IPS DF 19.7 (cell line): ENCODE data around the gene OLA1.

ENCODE experiments used
- DNase-seq: peaks from one replicate; pipeline ENCODE4 v3.0.0-alpha.2; 2013; ENCODE audit warnings: low read depth, low spot score

Gene OLA1

GRCh38 chr2:174224665-174225288 lies 23.6 kb downstream of the OLA1 start:
- no peak for DNase-seq

DNA sequence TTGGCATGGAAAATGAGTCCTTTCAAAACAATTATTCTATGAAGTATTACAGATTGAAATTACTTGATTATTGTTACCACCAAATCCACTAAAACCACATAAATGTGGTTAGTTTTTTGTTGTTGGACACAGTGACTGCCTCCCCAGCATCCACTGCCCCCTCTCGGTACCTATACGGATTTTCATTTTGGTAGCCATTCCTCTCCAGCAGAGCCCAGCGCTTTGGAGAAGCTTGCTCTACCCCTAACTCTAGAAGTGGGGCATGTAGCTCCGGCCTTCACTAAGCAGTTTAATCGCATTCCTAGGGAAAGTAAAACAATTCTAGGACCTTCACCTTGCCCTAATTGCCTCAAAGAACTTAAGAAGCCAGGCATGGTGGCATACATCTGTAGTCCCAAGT lies 24.2 kb downstream of the OLA1 start:
- DNase-seq: no peak

- no peak for DNase-seq
Observed at GRCh38 chr2:174223388-174223787, 24.9 kb downstream of the OLA1 start.

- DNase-seq: no peak
Observed at GRCh38 chr2:174222154-174222553, 26.2 kb downstream of the OLA1 start.

- no peak for DNase-seq
Observed at GRCh38 chr2:174219321-174219720, 29.0 kb downstream of the OLA1 start.

GRCh38 chr2:174218773-174219172 lies 29.6 kb downstream of the OLA1 start:
- DNase-seq: no peak

DNA sequence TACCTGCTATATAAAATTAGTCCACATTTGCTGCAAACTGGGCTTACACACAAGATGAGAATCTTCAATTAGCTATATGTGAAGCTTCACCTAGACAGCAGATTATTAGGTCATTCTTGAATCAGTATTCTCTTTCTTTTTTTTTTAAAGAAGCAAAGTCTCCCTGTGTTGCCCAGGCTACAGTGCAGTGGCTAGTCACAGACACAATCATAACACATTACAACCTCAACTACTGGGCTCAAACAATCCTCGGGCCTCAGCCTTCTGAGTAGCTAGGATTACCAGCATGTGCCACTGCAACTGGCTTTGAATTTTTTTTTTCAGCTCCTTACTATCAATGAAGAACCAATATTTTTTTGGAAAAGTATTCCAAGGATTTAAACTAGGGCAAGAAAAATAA lies 30.5 kb downstream of the OLA1 start:
- DNase-seq: no peak

- no peak for DNase-seq
Observed at GRCh38 chr2:174211954-174212353, 36.4 kb downstream of the OLA1 start.

DNA sequence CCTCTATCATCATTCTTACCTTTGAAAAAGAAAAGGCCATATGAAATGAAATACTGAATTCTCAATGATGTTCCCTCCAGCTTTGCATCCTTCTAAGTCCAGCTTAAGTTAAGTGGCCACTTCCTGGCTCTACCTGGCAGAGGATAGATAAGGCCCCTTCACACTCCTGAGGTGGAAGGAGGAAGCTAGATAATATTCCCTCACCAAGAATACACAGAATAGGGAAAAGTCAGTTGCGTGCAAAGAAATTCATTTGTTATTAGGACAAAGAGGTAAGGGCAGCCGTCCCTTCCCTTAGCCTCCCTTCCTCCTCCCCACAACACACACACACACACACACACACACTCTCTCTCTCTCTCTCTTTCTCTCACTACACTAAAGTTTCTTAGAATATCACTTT lies 37.5 kb downstream of the OLA1 start:
- no peak for DNase-seq

GRCh38 chr2:174209325-174209724 lies 39.0 kb downstream of the OLA1 start:
- no peak for DNase-seq

DNA sequence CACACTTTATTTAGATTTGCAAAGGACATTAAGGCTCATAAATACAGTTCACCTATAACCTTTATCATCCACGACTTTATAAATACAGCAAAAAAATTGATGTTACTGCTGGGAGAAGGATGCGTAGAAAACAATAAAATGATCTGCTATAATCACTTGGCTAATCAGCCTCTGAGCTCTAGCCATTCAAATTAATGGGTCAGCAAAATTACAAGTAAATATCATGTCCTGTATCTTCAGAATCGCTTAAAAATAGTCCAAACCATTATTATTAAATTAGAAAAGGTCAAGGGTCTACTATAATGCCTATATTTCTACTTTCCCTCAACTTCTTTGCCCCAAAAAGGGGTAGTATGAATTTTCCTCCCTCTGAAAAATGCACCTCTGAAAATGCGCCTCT lies 40.3 kb downstream of the OLA1 start:
- no peak for DNase-seq

DNA sequence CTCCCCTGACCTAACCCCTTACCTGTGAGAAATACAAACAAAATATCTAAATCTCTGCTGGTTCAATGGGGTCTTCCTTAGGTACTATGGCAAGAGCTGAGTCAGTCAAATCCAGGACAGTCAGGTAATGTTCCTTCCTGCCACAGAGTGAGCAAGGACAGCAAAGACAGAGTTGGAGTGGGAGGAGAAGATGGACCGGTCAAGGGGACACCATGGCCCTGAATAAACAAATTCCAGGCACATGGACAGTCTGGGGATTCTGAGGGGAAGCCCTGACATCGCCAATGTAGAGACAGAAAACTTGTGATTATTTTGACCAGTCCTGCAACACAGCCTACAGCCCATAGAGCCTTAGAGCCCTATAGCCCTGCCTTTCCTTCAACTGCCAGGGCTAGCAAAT lies 42.8 kb downstream of the OLA1 start:
- DNase-seq: no peak

DNA sequence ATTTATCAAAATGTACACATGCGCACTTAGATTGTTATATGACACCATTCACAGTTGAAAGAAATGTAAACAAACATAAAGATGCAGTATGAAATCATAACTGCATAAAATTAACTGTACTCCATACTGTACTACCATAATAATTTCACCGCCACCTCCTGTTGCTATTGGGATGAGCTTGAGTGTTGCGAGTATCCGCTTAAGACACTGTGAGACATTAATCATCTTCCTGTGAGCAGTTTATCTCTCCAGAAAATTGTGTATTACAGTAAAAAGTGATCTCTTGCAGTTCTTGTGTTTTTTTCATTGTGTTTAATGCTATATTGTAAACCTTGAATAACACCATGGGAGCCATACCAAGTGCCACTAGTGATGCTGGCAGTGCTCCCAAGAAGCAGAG lies 46.1 kb downstream of the OLA1 start:
- DNase-seq: no peak

DNA sequence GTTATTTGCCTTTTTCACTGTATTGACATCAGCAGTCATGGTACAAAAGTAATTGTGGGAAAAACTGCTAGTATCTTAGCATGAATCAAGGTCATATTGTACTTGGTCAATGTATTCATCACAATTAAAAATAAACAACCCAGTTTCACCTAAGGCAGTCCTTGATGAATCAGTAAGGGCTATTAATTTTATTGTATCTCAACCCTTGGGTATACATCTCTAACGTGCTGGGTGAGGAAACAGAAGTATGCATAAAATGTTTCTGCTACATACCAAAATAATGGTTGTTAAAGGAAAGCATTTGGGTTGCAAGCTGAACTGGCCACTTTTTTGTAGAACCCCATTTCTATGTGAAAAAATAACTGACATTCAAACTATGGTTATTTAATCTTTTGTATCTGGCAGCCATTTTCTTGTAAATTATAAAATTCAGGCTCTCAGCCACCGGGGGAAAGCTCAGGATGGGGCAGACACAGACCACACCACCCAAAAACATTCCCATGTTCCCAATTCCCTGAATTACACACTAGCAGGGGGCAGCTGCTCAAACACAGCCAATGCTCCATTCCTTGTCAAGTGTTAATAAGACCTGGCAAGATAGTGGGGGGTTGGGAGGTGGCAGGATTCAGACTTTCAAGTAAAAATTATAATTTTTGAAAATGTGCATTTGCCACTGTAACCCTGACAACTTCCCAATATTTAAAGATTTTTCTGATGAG lies 49.3 kb downstream of the OLA1 start:
- no peak for DNase-seq

DNA sequence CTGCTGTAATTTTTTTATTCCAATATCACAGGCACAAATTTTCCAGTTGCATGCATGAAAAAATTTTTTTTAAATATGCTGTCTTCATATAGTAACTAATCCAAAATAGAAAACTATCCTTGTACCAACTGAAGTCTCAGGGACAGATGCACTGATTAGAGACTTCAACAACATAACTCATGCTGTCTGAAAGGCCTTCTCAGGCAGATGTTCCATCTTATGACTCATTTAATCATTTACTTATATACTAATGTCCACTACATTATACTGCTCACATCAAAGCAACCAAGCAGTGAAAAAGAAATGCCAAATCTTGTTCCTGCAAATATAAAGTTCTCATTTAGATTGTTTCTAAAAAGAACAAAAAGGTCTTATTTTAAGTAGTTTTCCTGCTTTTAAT lies 53.1 kb downstream of the OLA1 start:
- DNase-seq: no peak

DNA sequence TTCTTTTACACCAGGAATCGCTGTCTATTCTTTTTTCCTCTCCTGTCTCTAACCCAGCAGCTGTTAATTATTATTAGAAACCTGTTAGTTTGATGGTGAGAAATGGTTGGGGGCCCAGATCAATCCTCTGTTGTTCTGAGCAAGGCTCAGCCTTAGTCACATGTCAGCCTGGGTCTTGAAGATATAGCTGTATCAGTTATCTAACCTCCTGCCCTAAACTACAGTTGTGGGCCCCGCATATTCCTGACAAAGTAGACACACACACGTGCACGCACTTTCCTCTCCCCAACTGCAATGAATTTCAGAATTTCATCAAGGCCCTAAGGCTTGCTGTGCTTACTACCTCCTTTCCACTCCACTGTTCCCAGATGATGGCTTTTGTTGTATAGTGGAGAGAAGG lies 54.6 kb downstream of the OLA1 start:
- DNase-seq: no peak

DNA sequence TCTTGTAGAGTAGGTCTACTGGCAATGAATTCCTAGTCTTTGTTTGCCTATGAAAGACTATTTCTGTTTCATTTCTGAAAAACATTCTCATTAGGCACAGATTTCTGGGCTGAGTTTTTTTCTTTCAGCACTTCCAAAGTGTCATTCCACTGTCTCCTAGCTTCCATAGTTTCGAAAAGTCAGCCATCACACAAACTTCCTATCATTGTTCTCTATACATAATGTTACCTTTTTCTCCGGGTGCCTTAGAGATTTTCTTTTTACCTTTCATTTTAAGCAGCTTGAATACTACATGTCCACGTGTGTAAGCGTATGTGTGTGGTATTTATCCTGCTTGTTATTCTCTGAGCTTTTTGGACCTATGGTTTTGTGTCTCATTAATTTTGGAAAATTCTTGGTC lies 55.7 kb downstream of the OLA1 start:
- DNase-seq: no peak

- DNase-seq: no peak
Observed at GRCh38 chr2:174191342-174192074, 56.8 kb downstream of the OLA1 start.

DNA sequence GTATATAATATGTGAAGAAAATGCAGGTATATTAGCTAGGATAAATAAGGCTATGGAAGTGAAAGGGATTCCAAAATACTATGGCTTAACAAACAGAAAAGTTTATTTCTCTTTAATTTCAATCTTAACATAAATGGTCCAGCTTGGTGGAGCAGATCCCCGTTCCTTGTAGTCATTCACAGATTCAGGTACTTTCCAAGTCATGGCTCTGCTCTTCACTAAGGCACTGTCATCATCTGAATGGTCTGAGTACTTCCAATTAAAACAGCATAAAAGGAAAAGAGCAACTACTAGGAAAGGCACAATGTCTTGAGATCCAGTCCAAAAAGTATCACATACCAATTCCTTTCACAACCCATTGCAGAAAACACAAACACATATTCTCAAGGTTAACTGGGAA lies 63.4 kb downstream of the OLA1 start:
- DNase-seq: no peak

- DNase-seq: no peak
Observed at GRCh38 chr2:174184504-174184903, 63.8 kb downstream of the OLA1 start.

DNA sequence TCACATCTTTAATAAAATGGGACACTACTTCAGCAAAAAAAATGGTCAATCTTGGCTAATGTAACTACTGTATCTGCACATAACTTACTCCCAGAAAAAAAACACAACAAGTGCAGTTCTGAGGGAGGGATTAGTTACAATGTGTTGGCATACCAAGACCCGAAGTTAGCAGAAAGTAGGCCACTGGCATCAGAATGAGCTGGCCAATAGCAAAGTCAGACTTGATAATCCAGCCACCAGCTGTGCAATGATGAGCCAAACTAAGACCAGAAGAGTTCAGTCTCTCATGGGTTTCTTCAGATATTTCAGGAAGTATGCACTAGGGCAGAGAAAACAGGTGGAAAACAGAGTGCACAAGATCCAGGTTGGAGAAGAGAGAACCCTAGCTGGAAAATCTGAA lies 65.3 kb downstream of the OLA1 start:
- no peak for DNase-seq

GRCh38 chr2:174181368-174181767 lies 67.0 kb downstream of the OLA1 start:
- no peak for DNase-seq

DNA sequence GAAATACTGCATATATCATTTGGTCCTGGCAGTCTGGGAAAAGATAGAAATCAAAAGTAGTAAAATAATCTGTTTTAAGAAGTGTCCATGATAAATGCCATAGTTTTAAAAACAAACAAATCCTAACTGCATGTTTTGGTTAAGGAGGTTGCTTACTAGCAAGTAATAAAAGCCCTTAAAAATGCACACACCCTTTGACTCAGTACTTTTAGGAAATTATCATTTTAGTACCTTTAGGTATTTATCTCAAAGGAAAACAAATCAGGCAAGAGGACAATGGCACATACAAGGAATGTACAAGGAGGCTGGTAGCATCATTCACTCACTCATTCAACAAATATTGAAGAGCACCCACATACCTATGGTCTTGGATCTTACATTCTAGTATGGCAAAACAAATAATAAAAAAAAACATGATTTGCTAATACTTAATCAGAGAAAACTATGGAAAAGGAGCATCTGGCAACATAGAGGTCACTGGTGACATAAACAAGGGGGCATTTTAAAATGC lies 67.6 kb downstream of the OLA1 start:
- no peak for DNase-seq
